NT2/D1 (cell line): ENCODE data around the gene MXD4.

Experiments used
- SUZ12 ChIP-seq: IDR thresholded peaks from 2 replicates; pipeline ENCODE4 v1.6.1; 2011; ENCODE audit not compliant: insufficient read length, insufficient read depth; ENCODE audit errors: extremely low read depth
- YY1 ChIP-seq: IDR thresholded peaks from 2 replicates; pipeline ENCODE4 v1.6.1; 2011; ENCODE audit not compliant: insufficient read length, insufficient read depth
- ZNF274 ChIP-seq: IDR thresholded peaks from 2 replicates; pipeline ENCODE4 v1.6.1; 2011; ENCODE audit warnings: mild to moderate bottlenecking, low read depth, low read length

DNA sequence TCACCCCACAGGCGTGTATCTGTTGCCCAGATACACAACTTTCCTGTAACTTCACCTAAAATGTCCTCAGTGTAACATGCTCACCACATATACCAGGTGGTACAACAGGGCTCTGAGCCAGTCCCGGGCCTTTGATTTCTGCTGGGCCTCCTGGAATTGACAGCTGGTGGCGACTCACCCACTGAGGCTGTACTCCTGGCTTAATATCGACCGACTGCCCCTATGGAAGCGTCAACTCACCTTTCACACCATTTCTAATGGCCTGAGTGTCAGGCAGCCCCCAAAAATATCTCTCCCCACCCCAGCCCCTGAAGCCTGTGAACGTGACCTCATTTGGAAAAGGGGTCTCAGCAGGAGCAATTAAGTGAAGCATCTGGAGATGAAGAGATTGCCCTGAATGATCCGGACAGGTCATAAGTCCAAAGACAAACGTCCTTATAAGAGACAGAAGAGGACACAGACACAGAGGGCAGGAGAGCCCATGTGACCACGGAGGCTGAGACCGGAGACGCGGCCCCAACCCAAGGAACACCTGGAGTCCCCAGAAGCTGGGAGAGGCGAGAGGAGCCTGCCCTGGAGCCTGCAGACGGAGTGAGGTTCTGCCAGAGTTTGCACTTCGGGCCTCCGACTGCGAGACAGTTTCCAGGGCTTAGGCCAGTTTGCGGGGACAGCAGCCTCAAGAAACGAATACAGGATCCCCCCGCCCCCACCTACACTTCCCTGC lies 12.6 kb upstream of the MXD4 start:
- no peak for TF ChIP-seq YY1
- TF ChIP-seq ZNF274: no peak
- no peak for TF ChIP-seq SUZ12
